ENCODE data around the gene PCDHA4.
"Not testable (repeated sequence)": the region's sequence is repeated elsewhere in the genome, so short reads cannot be mapped to it uniquely, and the experiment has no call there.

PCDHA4 gene

DNA sequence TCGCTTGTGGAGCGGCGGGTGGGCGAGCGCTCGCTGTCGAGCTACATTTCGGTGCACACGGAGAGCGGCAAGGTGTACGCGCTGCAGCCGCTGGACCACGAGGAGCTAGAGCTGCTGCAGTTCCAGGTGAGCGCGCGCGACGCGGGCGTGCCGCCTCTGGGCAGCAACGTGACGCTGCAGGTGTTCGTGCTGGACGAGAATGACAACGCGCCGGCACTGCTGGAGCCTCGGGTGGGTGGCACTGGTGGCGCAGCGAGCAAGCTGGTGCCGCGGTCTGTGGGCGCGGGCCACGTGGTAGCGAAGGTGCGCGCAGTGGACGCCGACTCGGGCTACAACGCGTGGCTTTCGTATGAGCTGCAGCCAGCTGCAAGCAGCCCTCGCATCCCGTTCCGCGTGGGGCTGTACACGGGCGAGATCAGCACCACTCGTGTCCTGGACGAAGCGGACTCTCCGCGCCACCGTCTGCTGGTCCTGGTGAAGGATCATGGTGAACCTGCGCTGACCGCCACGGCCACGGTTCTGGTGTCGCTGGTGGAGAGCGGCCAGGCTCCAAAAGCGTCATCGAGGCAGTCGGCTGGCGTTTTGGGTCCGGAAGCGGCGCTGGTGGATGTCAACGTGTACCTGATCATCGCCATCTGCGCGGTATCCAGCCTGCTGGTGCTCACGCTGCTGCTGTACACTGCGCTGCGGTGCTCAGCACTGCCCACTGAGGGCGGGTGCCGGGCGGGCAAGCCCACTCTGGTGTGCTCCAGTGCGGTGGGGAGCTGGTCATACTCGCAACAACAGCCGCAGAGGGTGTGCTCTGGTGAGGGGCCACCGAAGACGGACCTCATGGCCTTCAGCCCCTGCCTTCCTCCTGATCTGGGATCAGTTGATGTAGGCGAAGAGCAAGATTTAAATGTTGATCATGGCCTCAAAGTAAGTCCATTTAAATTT, 36.2 kb downstream of the PCDHA4 start:
- CTCF ChIA-PET, result no interaction called here
- WGBS (ENCODE audit: insufficient coverage), result 45% methylated on average over 58 of the region's 87 CpGs
- H3K9me3 ChIP-seq (ENCODE audit: control extremely low read depth in 1 of 5, control insufficient read depth in 4 of 5, insufficient read depth in 2 of 5, low read depth in 1 of 5, low read length in 4 of 5), result peaks cover 8 to 30% (median 20%) of the 10 kb centered on the region in 5 experiments

DNA sequence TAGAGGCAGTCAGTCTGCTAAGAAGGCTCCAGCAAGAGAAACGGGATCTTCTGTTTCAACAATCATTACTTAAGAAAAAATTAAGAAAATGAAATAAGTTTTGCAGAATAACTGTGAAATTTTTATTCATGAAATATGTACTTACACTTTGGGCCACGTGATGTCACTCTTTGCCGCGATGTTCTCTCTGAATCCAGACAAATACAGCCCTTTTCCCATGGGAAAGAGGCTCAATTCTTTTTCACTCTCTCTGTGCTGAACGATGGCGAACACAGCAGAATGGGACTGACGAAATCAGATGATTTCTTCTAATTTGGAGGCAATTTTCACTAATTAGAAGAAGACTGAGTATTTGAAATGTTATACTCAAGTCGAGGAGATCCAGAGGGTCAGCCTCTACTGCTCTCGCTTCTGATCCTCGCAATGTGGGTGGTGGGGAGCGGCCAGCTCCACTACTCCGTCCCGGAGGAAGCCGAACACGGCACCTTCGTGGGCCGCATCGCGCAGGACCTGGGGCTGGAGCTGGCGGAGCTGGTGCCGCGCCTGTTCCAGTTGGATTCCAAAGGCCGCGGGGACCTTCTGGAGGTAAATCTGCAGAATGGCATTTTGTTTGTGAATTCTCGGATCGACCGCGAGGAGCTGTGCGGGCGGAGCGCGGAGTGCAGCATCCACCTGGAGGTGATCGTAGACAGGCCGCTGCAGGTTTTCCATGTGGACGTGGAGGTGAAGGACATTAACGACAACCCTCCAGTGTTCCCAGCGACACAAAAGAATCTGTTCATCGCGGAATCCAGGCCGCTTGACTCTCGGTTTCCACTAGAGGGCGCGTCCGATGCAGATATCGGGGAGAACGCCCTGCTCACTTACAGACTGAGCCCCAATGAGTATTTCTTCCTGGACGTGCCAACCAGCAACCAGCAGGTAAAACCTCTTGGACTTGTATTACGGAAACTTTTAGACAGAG, 41.6 kb downstream of the PCDHA4 start, which contains the start of gene PCDHA9:
PCDHA9 (plus strand) TSS at position 244 of the 964 bp plus-strand sequence; CDS start at position 358, 114 bp downstream.
- H3K4me1 ChIP-seq (ENCODE audit: control extremely low read depth in 1 of 4, control insufficient read depth in 4 of 4, insufficient read depth in 4 of 4, low read length in 3 of 4); POLR2A ChIA-PET; DNase-seq; H3K36me3 ChIP-seq (ENCODE audit: control insufficient read depth in 4 of 4, insufficient read depth in 4 of 4, low read length in 3 of 4); H3K4me3 ChIP-seq (ENCODE audit: control insufficient read depth in 1 of 7, extremely low read depth in 1 of 7, insufficient read depth in 4 of 7, low read depth in 2 of 7, low read length in 6 of 7); CTCF ChIA-PET; H3K27ac ChIP-seq (ENCODE audit: insufficient read depth in 1 of 2, low read depth in 1 of 2, low read length in 2 of 2, poor library complexity in 1 of 2, severe bottlenecking in 2 of 2): not testable (repeated sequence)
- WGBS (ENCODE audit: insufficient coverage), result 20% methylated on average over 23 of the region's 48 CpGs
- peaks cover 0 to 14% (median 0%) of the 10 kb centered on the region in 5 experiments for H3K27me3 ChIP-seq (replicated peaks in 2 of 5; ENCODE audit: control insufficient read depth in 4 of 5, insufficient read depth in 5 of 5, low read length in 4 of 5)
- H3K9me3 ChIP-seq (ENCODE audit: control extremely low read depth in 1 of 5, control insufficient read depth in 4 of 5, insufficient read depth in 2 of 5, low read depth in 1 of 5, low read length in 4 of 5), result peaks cover 2 to 26% (median 16%) of the 10 kb centered on the region in 5 experiments

More for the DNA sequence above, 36.2 kb downstream of the PCDHA4 start:
- no peak for DNase-seq
- Histone ChIP-seq H3K27ac (ENCODE audit: insufficient read depth in 1 of 2, low read depth in 1 of 2, low read length in 2 of 2, poor library complexity in 1 of 2, severe bottlenecking in 2 of 2) (no peak overlapping the region), H3K4me3 (ENCODE audit: control insufficient read depth in 1 of 7, extremely low read depth in 1 of 7, insufficient read depth in 4 of 7, low read depth in 2 of 7, low read length in 6 of 7) (no peak overlapping the region), H3K36me3 (ENCODE audit: control insufficient read depth in 4 of 4, insufficient read depth in 4 of 4, low read length in 3 of 4) (no peaks in the 10 kb centered on the region), H3K4me1 (ENCODE audit: control extremely low read depth in 1 of 4, control insufficient read depth in 4 of 4, insufficient read depth in 4 of 4, low read length in 3 of 4) (no peaks in the 10 kb centered on the region), H3K27me3 (replicated peaks in 2 of 5; ENCODE audit: control insufficient read depth in 4 of 5, insufficient read depth in 5 of 5, low read length in 4 of 5) (peaks cover 0 to 14% (median 0%) of the 10 kb centered on the region in 5 experiments)
- POLR2A ChIA-PET, result no interaction called here

DNA sequence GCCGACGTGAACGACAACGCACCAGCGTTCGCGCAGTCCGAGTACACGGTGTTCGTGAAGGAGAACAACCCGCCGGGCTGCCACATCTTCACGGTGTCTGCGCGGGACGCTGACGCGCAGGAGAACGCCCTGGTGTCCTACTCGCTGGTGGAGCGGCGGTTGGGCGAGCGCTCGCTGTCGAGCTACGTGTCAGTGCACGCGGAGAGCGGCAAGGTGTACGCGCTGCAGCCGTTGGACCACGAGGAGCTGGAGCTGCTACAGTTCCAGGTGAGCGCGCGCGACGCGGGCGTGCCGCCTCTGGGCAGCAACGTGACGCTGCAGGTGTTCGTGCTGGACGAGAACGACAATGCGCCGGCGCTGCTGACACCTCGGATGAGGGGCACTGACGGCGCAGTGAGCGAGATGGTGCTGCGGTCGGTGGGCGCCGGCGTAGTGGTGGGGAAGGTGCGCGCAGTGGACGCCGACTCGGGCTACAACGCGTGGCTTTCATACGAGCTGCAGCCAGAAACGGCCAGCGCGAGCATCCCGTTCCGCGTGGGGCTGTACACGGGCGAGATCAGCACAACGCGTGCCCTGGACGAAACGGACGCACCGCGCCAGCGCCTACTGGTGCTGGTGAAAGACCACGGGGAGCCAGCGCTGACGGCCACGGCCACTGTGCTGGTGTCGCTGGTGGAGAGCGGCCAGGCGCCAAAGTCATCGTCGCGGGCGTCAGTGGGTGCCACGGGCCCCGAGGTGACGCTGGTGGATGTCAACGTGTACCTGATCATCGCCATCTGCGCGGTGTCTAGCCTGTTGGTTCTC, 43.2 kb downstream of the PCDHA4 start:
- DNase-seq, result not testable (repeated sequence)
- H3K9me3 ChIP-seq (ENCODE audit: control extremely low read depth in 1 of 5, control insufficient read depth in 4 of 5, insufficient read depth in 2 of 5, low read depth in 1 of 5, low read length in 4 of 5), result peaks cover 1 to 23% (median 16%) of the 10 kb centered on the region in 5 experiments

DNA sequence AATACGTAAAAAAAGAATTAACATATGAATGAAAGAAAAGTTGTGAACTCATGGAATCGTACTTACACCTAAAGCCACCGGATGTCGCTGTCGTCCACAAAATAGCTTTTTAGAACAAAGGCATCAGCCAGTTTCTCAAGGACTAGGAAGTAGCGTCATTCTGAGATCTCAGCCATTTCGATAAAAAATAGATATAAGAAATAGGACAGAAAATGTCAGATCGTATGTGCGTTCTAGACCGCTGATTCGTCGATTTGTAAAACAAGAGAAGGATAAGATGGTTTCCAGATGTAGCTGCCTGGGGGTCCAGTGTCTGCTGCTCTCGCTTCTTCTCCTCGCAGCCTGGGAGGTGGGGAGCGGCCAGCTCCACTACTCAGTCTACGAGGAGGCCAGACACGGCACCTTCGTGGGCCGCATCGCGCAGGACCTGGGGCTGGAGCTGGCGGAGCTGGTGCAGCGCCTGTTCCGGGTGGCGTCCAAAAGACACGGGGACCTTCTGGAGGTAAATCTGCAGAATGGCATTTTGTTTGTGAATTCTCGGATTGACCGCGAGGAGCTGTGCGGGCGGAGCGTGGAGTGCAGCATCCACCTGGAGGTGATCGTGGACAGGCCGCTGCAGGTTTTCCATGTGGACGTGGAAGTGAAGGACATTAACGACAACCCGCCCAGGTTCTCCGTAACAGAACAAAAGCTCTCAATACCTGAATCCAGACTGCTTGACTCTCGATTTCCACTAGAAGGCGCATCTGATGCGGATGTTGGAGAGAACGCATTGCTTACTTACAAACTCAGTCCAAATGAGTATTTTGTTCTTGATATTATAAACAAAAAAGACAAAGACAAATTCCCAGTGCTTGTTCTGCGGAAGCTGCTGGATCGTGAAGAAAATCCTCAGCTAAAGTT, 49.2 kb downstream of the PCDHA4 start, which contains the start of gene PCDHA10:
PCDHA10 (plus strand) TSS at position 126 of the 903 bp plus-strand sequence; CDS start at position 278, 152 bp downstream.
- peaks cover 7 to 36% (median 27%) of the 10 kb centered on the region in 5 experiments for H3K9me3 ChIP-seq (ENCODE audit: control extremely low read depth in 1 of 5, control insufficient read depth in 4 of 5, insufficient read depth in 2 of 5, low read depth in 1 of 5, low read length in 4 of 5)
- ChIA-PET POLR2A (no interaction called here), CTCF (no interaction called here)
- peak within 1 kb of the TSS in 1 of 7 experiments; percentile 6 for H3K4me3 ChIP-seq (ENCODE audit: control insufficient read depth in 1 of 7, extremely low read depth in 1 of 7, insufficient read depth in 4 of 7, low read depth in 2 of 7, low read length in 6 of 7)
- no peaks in the 10 kb centered on the region for H3K36me3 ChIP-seq (ENCODE audit: control insufficient read depth in 4 of 4, insufficient read depth in 4 of 4, low read length in 3 of 4)
- DNase-seq, result peak in 2 of 3 donors; percentile 18 to 19
- 23% methylated on average over 18 of the region's 44 CpGs for WGBS (ENCODE audit: insufficient coverage)
- no peaks in the 10 kb centered on the region for H3K4me1 ChIP-seq (ENCODE audit: control extremely low read depth in 1 of 4, control insufficient read depth in 4 of 4, insufficient read depth in 4 of 4, low read length in 3 of 4)
- no peak within 1 kb of the TSS for H3K27ac ChIP-seq (ENCODE audit: insufficient read depth in 1 of 2, low read depth in 1 of 2, low read length in 2 of 2, poor library complexity in 1 of 2, severe bottlenecking in 2 of 2)
- peaks cover 0 to 18% (median 3%) of the 10 kb centered on the region in 5 experiments for H3K27me3 ChIP-seq (replicated peaks in 2 of 5; ENCODE audit: control insufficient read depth in 4 of 5, insufficient read depth in 5 of 5, low read length in 4 of 5)

More for the DNA sequence above, 43.2 kb downstream of the PCDHA4 start:
- WGBS (ENCODE audit: insufficient coverage), result 47% methylated on average over 101 of the region's 101 CpGs
- H3K4me1 ChIP-seq (ENCODE audit: control extremely low read depth in 1 of 4, control insufficient read depth in 4 of 4, insufficient read depth in 4 of 4, low read length in 3 of 4); H3K27ac ChIP-seq (ENCODE audit: insufficient read depth in 1 of 2, low read depth in 1 of 2, low read length in 2 of 2, poor library complexity in 1 of 2, severe bottlenecking in 2 of 2); POLR2A ChIA-PET; H3K36me3 ChIP-seq (ENCODE audit: control insufficient read depth in 4 of 4, insufficient read depth in 4 of 4, low read length in 3 of 4); CTCF ChIA-PET; H3K4me3 ChIP-seq (ENCODE audit: control insufficient read depth in 1 of 7, extremely low read depth in 1 of 7, insufficient read depth in 4 of 7, low read depth in 2 of 7, low read length in 6 of 7): not testable (repeated sequence)
- peaks cover 0 to 13% (median under 1%) of the 10 kb centered on the region in 5 experiments for H3K27me3 ChIP-seq (replicated peaks in 2 of 5; ENCODE audit: control insufficient read depth in 4 of 5, insufficient read depth in 5 of 5, low read length in 4 of 5)

DNA sequence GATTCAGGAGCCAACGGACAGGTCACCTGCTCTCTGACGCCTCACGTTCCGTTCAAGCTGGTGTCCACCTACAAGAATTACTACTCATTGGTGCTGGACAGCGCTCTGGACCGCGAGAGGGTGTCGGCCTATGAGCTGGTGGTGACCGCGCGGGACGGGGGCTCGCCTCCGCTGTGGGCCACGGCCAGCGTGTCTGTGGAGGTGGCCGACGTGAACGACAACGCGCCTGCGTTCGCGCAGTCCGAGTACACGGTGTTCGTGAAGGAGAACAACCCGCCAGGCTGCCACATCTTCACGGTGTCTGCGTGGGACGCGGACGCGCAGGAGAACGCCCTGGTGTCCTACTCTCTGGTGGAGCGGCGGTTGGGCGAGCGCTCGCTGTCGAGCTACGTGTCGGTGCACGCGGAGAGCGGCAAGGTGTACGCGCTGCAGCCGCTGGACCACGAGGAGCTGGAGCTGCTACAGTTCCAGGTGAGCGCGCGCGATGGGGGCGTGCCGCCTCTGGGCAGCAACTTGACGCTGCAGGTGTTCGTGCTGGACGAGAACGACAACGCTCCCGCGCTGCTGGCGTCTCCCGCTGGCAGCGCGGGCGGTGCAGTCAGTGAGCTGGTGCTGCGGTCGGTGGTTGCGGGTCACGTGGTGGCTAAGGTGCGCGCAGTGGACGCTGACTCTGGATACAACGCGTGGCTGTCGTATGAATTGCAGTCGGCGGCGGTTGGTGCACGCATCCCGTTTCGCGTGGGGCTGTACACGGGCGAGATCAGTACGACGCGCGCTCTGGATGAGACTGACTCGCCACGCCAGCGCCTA, 50.5 kb downstream of the PCDHA4 start:
- CTCF ChIA-PET, result no interaction called here
- no peak overlapping the region for H3K27ac ChIP-seq (ENCODE audit: insufficient read depth in 1 of 2, low read depth in 1 of 2, low read length in 2 of 2, poor library complexity in 1 of 2, severe bottlenecking in 2 of 2)

More for the DNA sequence above, 50.5 kb downstream of the PCDHA4 start:
- Histone ChIP-seq H3K4me3 (ENCODE audit: control insufficient read depth in 1 of 7, extremely low read depth in 1 of 7, insufficient read depth in 4 of 7, low read depth in 2 of 7, low read length in 6 of 7) (no peak overlapping the region), H3K9me3 (ENCODE audit: control extremely low read depth in 1 of 5, control insufficient read depth in 4 of 5, insufficient read depth in 2 of 5, low read depth in 1 of 5, low read length in 4 of 5) (peaks cover 7 to 45% (median 39%) of the 10 kb centered on the region in 5 experiments), H3K4me1 (ENCODE audit: control extremely low read depth in 1 of 4, control insufficient read depth in 4 of 4, insufficient read depth in 4 of 4, low read length in 3 of 4) (no peaks in the 10 kb centered on the region), H3K27me3 (replicated peaks in 2 of 5; ENCODE audit: control insufficient read depth in 4 of 5, insufficient read depth in 5 of 5, low read length in 4 of 5) (peaks cover 2 to 21% (median 3%) of the 10 kb centered on the region in 5 experiments), H3K36me3 (ENCODE audit: control insufficient read depth in 4 of 4, insufficient read depth in 4 of 4, low read length in 3 of 4) (no peaks in the 10 kb centered on the region)
- no peak for DNase-seq
- POLR2A ChIA-PET, result no interaction called here
- WGBS (ENCODE audit: insufficient coverage), result 49% methylated on average over 84 of the region's 94 CpGs
